ENCODE data around the gene PGM3.

DNA sequence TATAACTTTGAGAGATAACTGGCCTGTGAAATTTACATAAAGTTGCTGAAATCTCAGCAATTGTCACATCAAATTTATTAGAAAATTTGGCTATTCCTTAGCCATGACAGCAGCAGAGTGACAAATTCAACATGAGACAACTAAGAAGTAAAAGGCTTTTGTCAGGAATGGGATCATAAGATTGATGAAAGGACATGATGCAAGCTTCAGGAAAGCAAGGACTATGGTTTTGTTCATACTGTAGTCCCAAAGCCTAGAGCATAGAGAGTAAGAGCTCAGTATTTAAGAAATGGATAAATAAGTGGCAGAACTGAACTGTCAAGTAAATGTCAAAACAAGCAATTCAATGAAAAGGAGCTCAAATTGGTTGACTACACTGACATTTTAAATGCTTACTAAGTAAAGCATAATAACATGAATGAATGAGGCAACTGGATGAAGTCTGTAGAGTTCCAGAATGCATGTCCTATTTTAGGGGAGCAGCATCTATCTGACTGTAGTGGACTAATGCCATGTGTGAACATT, 12.6 kb downstream of the PGM3 start:
- TF ChIP-seq, protein P1, sequence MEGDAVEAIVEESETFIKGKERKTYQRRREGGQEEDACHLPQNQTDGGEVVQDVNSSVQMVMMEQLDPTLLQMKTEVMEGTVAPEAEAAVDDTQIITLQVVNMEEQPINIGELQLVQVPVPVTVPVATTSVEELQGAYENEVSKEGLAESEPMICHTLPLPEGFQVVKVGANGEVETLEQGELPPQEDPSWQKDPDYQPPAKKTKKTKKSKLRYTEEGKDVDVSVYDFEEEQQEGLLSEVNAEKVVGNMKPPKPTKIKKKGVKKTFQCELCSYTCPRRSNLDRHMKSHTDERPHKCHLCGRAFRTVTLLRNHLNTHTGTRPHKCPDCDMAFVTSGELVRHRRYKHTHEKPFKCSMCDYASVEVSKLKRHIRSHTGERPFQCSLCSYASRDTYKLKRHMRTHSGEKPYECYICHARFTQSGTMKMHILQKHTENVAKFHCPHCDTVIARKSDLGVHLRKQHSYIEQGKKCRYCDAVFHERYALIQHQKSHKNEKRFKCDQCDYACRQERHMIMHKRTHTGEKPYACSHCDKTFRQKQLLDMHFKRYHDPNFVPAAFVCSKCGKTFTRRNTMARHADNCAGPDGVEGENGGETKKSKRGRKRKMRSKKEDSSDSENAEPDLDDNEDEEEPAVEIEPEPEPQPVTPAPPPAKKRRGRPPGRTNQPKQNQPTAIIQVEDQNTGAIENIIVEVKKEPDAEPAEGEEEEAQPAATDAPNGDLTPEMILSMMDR (IDR thresholded peaks at IDR 0.05; ENCODE audit: low read depth, low read length) = no peak
- TF ChIP-seq EZH2phosphoT487 (IDR thresholded peaks at IDR 0.05; ENCODE audit: low read depth) = no peak
